BE2C (cell line): ENCODE data around the gene MDK.

Experiments used
- DNase-seq: peaks from one replicate; pipeline ENCODE4 v3.0.0-alpha.2; 2020
- H3K27me3 ChIP-seq: fragments of 250-450 bp; sonication (Bioruptor Pico); 2 replicates; pipeline ENCODE4 v1.5.1; 2020; ENCODE audit warnings: mild to moderate bottlenecking
- H3K36me3 ChIP-seq: fragments of 250-450 bp; sonication (Bioruptor Pico); 2 replicates; pipeline ENCODE4 v1.5.1; 2020; ENCODE audit warnings: mild to moderate bottlenecking
- H3K4me1 ChIP-seq: fragments of 250-450 bp; sonication (Bioruptor Pico); 2 replicates; pipeline ENCODE4 v1.5.1; 2020
- H3K4me3 ChIP-seq: 2 replicates; pipeline ENCODE4 v1.5.1; 2011; ENCODE audit warnings: low read depth, low read length
- H3K9me3 ChIP-seq: fragments of 250-450 bp; sonication (Bioruptor Pico); 2 replicates; pipeline ENCODE4 v1.5.1; 2020
- TF ChIP-seq, protein P1 (sequence below): IDR thresholded peaks from 2 replicates; pipeline ENCODE4 v1.5.1; 2012; ENCODE audit warnings: mild to moderate bottlenecking, low read depth, low read length

The MDK gene

DNA sequence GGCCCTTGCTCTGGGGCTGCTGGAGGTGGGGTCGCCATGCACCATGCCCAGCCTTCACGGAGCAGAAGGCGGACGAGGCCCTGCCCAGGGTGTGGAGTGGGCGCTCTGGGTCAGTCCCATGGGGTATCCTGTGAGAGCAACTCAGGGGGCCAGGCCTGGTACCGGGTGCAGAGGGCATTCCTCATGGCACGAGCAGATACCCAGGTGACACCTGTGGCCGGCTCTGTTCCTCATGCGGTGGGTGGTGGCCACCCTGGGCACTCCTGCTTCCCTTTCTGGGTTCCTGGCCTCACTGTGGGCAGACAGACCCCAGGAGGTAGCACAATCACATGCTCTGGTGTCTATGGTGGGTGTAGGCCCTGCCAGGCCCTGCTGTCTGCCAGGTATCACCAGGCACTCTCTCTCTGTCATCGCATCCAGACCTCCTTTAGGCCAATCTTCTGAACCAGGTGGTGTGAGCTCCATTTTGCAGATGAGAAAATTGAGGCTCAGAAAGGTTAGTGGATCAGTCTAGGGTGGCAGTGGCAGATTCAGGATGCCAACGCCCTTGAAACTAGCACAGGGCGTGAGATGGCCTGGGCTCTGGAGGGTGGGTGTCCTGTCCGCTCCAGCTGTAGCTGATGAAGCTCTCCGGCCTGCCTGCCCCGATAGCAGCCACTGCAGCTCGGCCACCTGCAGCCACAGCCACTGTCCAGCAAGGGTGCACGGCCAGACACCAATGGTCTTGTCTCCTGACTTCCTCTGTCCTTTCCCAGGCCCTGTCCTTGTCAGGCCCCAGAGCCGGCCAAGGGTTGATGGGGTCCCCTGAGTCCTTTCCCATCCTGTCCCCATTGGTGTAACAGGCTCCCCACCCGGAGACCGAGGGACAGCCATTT is 19.1 kb upstream of the MDK start:
- DNase-seq, result no peak
- Histone ChIP-seq H3K4me1 (peaks cover 10% of the 10 kb centered on the region), H3K9me3 (no peaks in the 10 kb centered on the region), H3K27me3 (no peaks in the 10 kb centered on the region), H3K36me3 (no peaks in the 10 kb centered on the region), H3K4me3 (no peak overlapping the region)
- TF ChIP-seq, protein P1, sequence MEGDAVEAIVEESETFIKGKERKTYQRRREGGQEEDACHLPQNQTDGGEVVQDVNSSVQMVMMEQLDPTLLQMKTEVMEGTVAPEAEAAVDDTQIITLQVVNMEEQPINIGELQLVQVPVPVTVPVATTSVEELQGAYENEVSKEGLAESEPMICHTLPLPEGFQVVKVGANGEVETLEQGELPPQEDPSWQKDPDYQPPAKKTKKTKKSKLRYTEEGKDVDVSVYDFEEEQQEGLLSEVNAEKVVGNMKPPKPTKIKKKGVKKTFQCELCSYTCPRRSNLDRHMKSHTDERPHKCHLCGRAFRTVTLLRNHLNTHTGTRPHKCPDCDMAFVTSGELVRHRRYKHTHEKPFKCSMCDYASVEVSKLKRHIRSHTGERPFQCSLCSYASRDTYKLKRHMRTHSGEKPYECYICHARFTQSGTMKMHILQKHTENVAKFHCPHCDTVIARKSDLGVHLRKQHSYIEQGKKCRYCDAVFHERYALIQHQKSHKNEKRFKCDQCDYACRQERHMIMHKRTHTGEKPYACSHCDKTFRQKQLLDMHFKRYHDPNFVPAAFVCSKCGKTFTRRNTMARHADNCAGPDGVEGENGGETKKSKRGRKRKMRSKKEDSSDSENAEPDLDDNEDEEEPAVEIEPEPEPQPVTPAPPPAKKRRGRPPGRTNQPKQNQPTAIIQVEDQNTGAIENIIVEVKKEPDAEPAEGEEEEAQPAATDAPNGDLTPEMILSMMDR, result no peak

DNA sequence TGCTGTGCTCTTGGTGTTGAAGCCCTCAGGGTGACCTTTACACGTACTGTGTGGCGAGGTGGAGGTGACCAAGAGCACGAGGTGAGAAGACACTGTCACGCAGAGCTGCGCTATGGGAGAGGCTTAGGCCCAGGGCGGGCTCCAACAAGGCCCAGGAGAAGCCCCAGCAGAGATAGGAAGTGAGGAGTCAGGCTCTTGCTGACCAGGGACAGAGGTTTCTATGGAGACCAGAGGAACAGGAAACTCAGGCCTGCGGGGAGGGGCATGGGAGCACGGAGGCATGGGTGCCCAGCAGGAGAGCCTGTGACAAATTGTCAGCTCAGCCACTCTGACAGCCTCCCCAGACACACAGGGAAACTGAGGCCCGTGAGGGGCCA is 18.4 kb upstream of the MDK start:
- Histone ChIP-seq H3K4me3 (no peak overlapping the region), H3K36me3 (no peaks in the 10 kb centered on the region), H3K27me3 (no peaks in the 10 kb centered on the region), H3K4me1 (peaks cover 10% of the 10 kb centered on the region), H3K9me3 (no peaks in the 10 kb centered on the region)
- TF ChIP-seq, protein P1, result no peak
- DNase-seq, result peak; percentile 40

DNA sequence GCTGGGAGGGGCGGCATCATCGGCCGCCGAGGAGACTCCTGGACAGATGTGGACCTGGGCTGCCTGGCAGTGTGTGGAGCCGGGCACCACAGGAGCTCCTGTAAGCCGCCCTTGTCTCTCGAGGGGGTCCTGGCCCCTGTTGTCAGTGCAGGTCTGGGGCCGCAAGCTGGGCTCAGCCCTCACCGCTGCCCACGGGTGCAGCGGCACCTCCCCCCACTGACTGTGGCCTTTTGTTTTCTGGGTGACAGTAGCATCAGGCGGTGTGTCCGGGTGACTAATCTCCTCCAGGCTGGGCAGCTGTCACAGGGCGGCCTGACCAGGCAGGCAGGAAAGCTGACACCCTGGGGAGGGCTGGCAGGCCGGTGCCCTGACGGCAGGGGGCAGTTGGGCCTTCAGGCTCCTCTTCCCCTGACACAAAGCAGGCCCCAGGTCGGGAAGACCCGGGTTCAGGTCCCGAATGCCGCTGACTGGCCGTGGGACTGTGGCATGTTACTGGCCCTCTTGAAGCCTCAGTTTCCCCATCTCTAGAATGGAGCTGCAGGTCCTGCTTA is 17.9 kb upstream of the MDK start:
- no peak for DNase-seq
- no peak overlapping the region for H3K4me3 ChIP-seq

DNA sequence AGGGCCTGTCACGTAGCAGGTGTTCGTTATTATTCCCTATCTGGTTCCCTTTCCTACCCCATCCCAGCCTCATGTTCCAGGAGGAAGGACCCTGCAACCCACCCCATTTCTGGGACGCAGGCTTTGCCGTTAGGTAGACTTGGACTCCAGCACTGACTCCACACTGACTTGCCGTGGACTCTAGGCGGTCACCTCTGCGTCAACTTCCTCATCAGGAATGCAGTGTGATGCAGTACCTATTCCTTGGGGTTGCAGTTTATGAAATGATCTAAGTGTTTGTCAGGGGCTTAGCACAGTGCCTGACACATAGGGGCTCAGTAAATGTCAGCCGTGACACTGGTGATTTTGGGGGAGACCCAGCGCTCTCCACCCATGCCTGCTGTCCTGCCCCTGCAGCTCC is 17.4 kb upstream of the MDK start:
- Histone ChIP-seq H3K9me3 (no peaks in the 10 kb centered on the region), H3K36me3 (no peaks in the 10 kb centered on the region), H3K27me3 (no peaks in the 10 kb centered on the region), H3K4me3 (no peak overlapping the region), H3K4me1 (peaks cover 10% of the 10 kb centered on the region)
- no peak for DNase-seq
- TF ChIP-seq, protein P1, result no peak

More for the DNA sequence above, 17.9 kb upstream of the MDK start:
- Histone ChIP-seq H3K4me1 (peaks cover 10% of the 10 kb centered on the region), H3K27me3 (no peaks in the 10 kb centered on the region), H3K9me3 (no peaks in the 10 kb centered on the region), H3K36me3 (no peaks in the 10 kb centered on the region)
- TF ChIP-seq, protein P1, result no peak

DNA sequence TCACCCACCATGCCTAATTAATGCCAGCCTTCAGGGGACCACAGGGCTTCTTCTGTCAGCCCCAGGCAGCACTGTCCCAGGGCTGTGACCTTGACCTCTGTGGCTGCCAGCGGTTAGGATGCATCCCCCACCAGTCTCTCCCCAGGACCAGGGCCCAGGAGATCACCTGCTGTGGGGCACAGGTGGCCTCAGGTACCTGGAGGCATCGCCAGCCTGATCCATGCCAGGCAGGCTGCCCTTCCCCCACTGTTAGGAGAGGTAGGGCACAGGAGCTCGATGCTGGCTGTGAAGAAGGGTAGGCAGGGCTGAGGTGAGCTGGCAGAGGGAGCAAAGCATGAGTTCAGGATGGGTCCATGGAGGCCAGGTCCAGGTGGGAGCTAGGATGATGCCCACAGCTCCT is 16.7 kb upstream of the MDK start:
- DNase-seq, result no peak
- TF ChIP-seq, protein P1, result no peak
- H3K9me3 ChIP-seq, result no peaks in the 10 kb centered on the region
- peaks cover 10% of the 10 kb centered on the region for H3K4me1 ChIP-seq
- H3K36me3 ChIP-seq, result no peaks in the 10 kb centered on the region; the same call in 1 of the 2 replicates
- no peaks in the 10 kb centered on the region for H3K27me3 ChIP-seq
- H3K4me3 ChIP-seq, result no peak overlapping the region

DNA sequence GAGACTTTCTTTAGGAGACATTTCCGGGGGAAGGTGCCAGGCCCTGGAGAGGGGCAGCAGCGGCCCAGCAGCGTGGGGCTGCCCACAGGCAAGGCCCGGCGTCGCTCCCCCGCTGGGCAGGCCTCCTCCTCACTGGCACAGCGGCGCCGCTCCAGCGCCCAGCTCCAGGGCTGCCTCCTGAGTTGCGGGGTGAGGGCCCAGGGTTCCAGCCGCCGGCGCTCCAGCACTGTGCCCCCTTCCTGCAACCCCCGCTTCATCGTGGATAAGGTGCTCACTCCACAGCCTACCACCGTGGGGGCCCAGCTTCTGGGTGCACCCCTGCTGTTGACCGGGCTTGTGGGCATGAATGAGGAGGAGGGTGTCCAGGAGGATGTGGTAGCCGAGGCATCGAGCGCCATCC is 15.2 kb upstream of the MDK start:
- no peaks in the 10 kb centered on the region for H3K27me3 ChIP-seq
- H3K4me3 ChIP-seq, result no peak overlapping the region
- H3K36me3 ChIP-seq, result no peaks in the 10 kb centered on the region; the same call in 1 of the 2 replicates
- no peak for DNase-seq
- no peaks in the 10 kb centered on the region for H3K9me3 ChIP-seq
- H3K4me1 ChIP-seq, result peaks cover 10% of the 10 kb centered on the region
- TF ChIP-seq, protein P1, result no peak
